ENCODE data around the gene TMC4.

- TF ChIP-seq CTCF (IDR thresholded peaks at IDR 0.05 in 8 of 11, conservative IDR thresholded peaks at IDR 0.05 in 3 of 11) (peak in 1 of 11 experiments; percentile 31), POLR2AphosphoS5 (IDR thresholded peaks at IDR 0.05) (peak; percentile 79 to 91 (median 82))
These were observed 35.2 kb upstream of the TMC4 start for GRCh38 chr19:54207983-54208783.
